HCT116 (cell line): ENCODE results near the gene CHMP4B.

Source experiments
- CBX3 ChIP-seq: IDR thresholded peaks from 2 replicates; pipeline ENCODE4 v1.6.1; 2012; ENCODE audit warnings: low read depth
- ELF1 ChIP-seq: IDR thresholded peaks from 2 replicates; pipeline ENCODE4 v1.6.1; 2012; ENCODE audit warnings: low read depth, borderline replicate concordance
- EZH2 ChIP-seq: fragments of 200-600 bp; sonication (generic); IDR thresholded peaks from 2 replicates; pipeline ENCODE4 v1.6.1; 2017; ENCODE audit warnings: antibody characterized with exemption, mixed run types
- EZH2phosphoT487 ChIP-seq: fragments of 200-600 bp; IDR thresholded peaks from 2 replicates; pipeline ENCODE4 v1.6.1; 2018; ENCODE audit warnings: antibody characterized with exemption, borderline replicate concordance
- JUND ChIP-seq: IDR thresholded peaks from 2 replicates; pipeline ENCODE4 v1.6.1; 2012
- POLR2A ChIP-seq: IDR thresholded peaks from 2 replicates; pipeline ENCODE4 v1.7.0; 2011; ENCODE audit warnings: borderline replicate concordance; ENCODE audit not compliant: insufficient read depth, insufficient read length; ENCODE audit errors: extremely low read depth
- POLR2AphosphoS5 ChIP-seq: IDR thresholded peaks from 2 replicates; pipeline ENCODE4 v1.6.1; 2011; ENCODE audit warnings: mild to moderate bottlenecking, low read depth, low read length, moderate library complexity
- RAD21 ChIP-seq: IDR thresholded peaks from 2 replicates; pipeline ENCODE4 v1.6.1; 2012; ENCODE audit warnings: low read depth, mild to moderate bottlenecking
- REST ChIP-seq: IDR thresholded peaks from 2 replicates; pipeline ENCODE4 v1.6.1; 2012; ENCODE audit warnings: low read depth
- SP1 ChIP-seq: IDR thresholded peaks from 2 replicates; pipeline ENCODE4 v1.6.1; 2012; ENCODE audit warnings: low read depth
- YY1 ChIP-seq: IDR thresholded peaks from 2 replicates; pipeline ENCODE4 v1.6.1; 2011; ENCODE audit warnings: low read length, low read depth, moderate library complexity, mild to moderate bottlenecking; ENCODE audit not compliant: insufficient replicate concordance; ENCODE audit errors: extremely low read depth
- TF ChIP-seq, protein P1 (sequence below), 3 experiments: fragments of 200-600 bp in 1 of 3; sonication (generic) in 1 of 3; IDR thresholded peaks in 2 of 3; conservative IDR thresholded peaks in 1 of 3; 2 replicates each; pipeline ENCODE4 v1.5.1; 2012 to 2017; ENCODE audit warnings: low read depth in 2 of 3, low read length in 2 of 3, antibody characterized with exemption in 1 of 3, borderline replicate concordance in 1 of 3, control low read depth in 1 of 3, mild to moderate bottlenecking in 1 of 3, mixed read lengths in 1 of 3, mixed run types in 1 of 3, moderate library complexity in 1 of 3; ENCODE audit not compliant: insufficient read depth in 1 of 3

GRCh38 chr20:33889312-33889711, 78.2 kb downstream of the CHMP4B start:
- TF ChIP-seq, protein P1, sequence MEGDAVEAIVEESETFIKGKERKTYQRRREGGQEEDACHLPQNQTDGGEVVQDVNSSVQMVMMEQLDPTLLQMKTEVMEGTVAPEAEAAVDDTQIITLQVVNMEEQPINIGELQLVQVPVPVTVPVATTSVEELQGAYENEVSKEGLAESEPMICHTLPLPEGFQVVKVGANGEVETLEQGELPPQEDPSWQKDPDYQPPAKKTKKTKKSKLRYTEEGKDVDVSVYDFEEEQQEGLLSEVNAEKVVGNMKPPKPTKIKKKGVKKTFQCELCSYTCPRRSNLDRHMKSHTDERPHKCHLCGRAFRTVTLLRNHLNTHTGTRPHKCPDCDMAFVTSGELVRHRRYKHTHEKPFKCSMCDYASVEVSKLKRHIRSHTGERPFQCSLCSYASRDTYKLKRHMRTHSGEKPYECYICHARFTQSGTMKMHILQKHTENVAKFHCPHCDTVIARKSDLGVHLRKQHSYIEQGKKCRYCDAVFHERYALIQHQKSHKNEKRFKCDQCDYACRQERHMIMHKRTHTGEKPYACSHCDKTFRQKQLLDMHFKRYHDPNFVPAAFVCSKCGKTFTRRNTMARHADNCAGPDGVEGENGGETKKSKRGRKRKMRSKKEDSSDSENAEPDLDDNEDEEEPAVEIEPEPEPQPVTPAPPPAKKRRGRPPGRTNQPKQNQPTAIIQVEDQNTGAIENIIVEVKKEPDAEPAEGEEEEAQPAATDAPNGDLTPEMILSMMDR (IDR thresholded peaks at IDR 0.05 in 2 of 3, conservative IDR thresholded peaks at IDR 0.05 in 1 of 3; ENCODE audit: borderline replicate concordance in 1 of 3, insufficient read depth in 1 of 3, low read depth in 2 of 3, low read length in 2 of 3), result no peak
- no peak for TF ChIP-seq POLR2AphosphoS5
- no peak for TF ChIP-seq RAD21
- no peak for TF ChIP-seq REST
- no peak for TF ChIP-seq SP1
- no peak for TF ChIP-seq EZH2phosphoT487
- no peak for TF ChIP-seq YY1
- no peak for TF ChIP-seq EZH2
- TF ChIP-seq JUND, result no peak
- TF ChIP-seq POLR2A, result no peak
- no peak for TF ChIP-seq CBX3
- TF ChIP-seq ELF1, result no peak
